ENCODE data around the gene DNAI7.

Gene DNAI7

DNA sequence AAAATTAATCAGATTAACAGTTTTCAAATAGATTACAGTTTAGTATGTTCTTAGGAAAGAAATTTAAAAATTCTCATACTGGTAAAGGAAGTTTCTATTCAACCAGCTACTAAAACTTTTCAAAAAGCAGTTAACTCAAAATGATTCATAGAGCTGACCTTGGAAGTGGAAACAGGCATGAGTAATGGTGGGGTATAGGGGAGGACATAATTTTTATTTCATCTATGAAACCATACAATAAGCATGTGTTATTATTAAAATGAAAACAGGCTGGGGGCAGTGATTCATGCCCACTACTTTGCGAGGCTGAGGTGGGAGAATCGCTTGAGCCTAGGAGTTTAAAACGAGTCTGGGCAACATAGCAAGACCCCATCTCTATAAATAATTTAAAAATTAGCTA, 73.0 kb downstream of the DNAI7 start:
- TF ChIP-seq, protein P1, sequence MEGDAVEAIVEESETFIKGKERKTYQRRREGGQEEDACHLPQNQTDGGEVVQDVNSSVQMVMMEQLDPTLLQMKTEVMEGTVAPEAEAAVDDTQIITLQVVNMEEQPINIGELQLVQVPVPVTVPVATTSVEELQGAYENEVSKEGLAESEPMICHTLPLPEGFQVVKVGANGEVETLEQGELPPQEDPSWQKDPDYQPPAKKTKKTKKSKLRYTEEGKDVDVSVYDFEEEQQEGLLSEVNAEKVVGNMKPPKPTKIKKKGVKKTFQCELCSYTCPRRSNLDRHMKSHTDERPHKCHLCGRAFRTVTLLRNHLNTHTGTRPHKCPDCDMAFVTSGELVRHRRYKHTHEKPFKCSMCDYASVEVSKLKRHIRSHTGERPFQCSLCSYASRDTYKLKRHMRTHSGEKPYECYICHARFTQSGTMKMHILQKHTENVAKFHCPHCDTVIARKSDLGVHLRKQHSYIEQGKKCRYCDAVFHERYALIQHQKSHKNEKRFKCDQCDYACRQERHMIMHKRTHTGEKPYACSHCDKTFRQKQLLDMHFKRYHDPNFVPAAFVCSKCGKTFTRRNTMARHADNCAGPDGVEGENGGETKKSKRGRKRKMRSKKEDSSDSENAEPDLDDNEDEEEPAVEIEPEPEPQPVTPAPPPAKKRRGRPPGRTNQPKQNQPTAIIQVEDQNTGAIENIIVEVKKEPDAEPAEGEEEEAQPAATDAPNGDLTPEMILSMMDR (IDR thresholded peaks at IDR 0.05) = no peak
- no peak for TF ChIP-seq ZFX (IDR thresholded peaks at IDR 0.05; ENCODE audit: borderline replicate concordance)
- H3K27ac ChIP-seq = no peak overlapping the region

DNA sequence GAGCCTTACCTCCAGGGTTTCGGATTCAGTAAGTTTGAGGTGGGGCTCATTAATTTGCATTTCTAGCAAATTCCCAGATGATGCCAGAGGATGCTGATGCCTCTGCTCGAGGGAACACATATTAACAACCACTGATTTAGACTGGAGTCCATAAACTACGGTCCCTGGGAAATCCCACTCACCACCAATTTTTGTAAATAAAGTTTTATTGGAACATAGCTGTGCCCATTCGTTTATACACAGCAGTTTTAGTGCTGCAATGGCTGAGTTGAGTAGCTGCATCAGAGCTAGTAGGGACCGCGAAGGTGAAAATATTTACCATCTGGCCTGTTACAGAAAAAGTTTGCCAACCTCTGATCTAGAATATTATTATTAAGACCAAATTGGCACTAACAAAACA, 73.8 kb downstream of the DNAI7 start:
- H3K27ac ChIP-seq = no peak overlapping the region
- TF ChIP-seq ZFX (IDR thresholded peaks at IDR 0.05; ENCODE audit: borderline replicate concordance) = no peak
- TF ChIP-seq, protein P1 (IDR thresholded peaks at IDR 0.05) = no peak

DNA sequence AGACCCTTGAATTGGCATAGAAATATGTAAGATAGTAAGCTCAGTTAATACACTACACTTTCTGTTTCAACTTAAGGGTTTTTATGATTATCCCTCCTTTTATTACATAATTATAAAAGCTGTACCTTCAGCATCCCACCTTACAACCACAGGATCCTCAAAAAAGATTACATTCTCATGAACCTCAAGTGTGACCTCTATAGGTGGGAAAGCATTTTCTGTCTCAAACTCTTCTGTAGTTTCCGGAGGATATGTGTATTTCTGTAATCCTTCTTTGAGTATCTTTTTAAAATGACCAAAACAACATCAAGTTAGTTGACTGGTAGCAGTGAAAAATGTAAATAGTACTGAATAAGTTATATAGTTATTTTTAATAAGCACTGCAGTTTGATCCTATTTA, 75.9 kb downstream of the DNAI7 start:
- no peak overlapping the region for H3K27ac ChIP-seq
- TF ChIP-seq, protein P1 (IDR thresholded peaks at IDR 0.05) = no peak
- no peak for TF ChIP-seq ZFX (IDR thresholded peaks at IDR 0.05; ENCODE audit: borderline replicate concordance)

DNA sequence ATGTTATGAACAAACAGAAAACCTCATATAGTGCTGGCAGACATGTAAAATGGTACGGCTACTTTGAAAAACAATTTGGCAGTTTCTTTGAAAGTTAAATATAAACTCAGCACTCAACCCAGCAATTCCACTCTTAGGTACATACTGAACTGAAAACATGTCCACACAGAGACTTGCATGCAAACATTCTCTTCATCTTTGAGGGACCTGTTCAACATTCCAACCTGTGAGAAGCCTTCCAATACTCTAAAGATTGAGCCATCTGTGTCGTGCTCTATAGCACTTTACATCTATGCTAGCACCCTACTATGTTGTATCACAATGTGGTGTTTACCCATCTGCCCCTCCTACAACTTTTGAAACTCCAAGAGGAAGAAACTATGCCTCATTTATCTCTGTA, 79.3 kb downstream of the DNAI7 start:
- TF ChIP-seq, protein P1 (IDR thresholded peaks at IDR 0.05) = no peak
- no peak overlapping the region for H3K27ac ChIP-seq

DNA sequence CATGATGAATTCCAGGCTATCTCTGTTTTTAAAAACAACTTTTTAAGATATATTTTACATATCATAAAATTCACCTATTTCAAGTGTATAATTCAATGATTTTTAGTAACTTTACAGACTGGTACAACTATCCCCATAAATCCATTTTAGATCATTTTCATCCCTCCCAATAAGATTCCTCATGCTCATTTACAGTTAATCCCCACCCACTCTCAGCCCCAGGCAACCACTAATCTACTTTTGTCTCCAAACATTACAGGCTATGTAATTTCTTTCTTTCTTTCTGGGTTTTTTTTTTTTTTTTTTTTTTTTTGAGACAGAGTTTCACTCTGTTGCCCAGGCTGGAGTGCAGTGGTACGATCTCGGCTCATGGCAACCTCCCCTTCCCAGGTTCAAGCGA, 81.3 kb downstream of the DNAI7 start:
- TF ChIP-seq ZFX (IDR thresholded peaks at IDR 0.05; ENCODE audit: borderline replicate concordance) = no peak
- TF ChIP-seq, protein P1 (IDR thresholded peaks at IDR 0.05) = no peak

DNA sequence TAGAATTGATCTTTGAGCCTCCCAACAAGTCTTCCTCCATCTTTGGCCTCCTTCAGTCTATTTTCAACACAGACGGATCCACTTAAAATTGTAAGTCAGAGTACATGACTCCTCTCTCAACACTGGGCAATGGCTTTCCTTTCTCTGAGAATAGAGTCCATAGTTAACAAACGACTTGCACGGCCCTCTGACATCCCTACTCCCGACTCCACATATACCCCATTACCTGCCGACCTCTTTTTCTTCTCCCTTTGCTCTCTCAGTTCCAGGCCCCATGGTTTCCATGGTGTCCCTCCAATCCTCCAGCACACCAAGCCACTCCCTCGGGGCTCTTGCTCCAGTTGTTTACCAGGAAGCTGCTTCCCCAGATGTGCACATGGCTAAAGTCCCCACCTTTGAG, 84.7 kb downstream of the DNAI7 start:
- no peak overlapping the region for H3K27ac ChIP-seq
- TF ChIP-seq ZFX (IDR thresholded peaks at IDR 0.05; ENCODE audit: borderline replicate concordance) = no peak
- TF ChIP-seq, protein P1 (IDR thresholded peaks at IDR 0.05) = no peak

More for the DNA sequence above, 81.3 kb downstream of the DNAI7 start:
- no peak overlapping the region for H3K27ac ChIP-seq

DNA sequence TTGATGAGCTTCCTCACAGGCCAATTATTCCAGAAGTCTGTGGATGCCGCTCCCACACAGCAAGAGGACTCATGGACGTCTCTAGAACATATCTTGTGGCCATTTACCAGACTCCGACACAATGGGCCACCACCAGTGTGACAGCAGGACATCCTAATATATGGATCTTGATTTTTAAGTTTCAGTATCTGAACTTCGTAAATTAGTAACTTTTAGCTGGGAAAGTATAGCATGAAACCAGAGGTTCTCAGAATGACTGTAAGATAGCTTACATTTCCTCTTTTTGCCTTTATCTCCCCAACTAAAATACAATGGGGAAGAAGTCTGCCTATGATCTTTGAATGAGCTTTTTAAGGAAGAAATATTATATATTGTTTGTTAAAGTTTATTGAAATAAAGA, 87.0 kb downstream of the DNAI7 start:
- TF ChIP-seq, protein P1 (IDR thresholded peaks at IDR 0.05) = no peak
- TF ChIP-seq ZFX (IDR thresholded peaks at IDR 0.05; ENCODE audit: borderline replicate concordance) = no peak
- H3K27ac ChIP-seq = no peak overlapping the region
